Coronary artery (tissue), 2 donors: ENCODE measurements around the gene LAMC3.

Experiments
- DNase-seq: peaks from one replicate; pipeline ENCODE4 v3.0.0-alpha.2; 2017; ENCODE audit warnings: low spot score
- H3K27ac ChIP-seq, 2 donors: fragments of 200-600 bp; sonication (generic); one replicate each; pipeline ENCODE4 v1.5.1; 2016 to 2019
- H3K4me3 ChIP-seq: fragments of 200-600 bp; sonication (generic); 2 replicates; pipeline ENCODE4 v1.5.1; 2016; ENCODE audit warnings: mild to moderate bottlenecking, moderate library complexity
- CTCF ChIP-seq: fragments of 200-600 bp; sonication (generic); IDR thresholded peaks from one replicate; pipeline ENCODE4 v1.5.1; 2019; ENCODE audit warnings: antibody characterized with exemption

Gene LAMC3

GRCh38 chr9:130993303-130994030 is 15.5 kb upstream of the LAMC3 start:
- H3K27ac ChIP-seq: no peak overlapping the region
- no peak for TF ChIP-seq CTCF
- no peak overlapping the region for H3K4me3 ChIP-seq
- no peak for DNase-seq

GRCh38 chr9:130994135-130995085 is 14.6 kb upstream of the LAMC3 start:
- no peak for TF ChIP-seq CTCF
- no peak for DNase-seq
- Histone ChIP-seq H3K4me3 (no peak overlapping the region), H3K27ac (no peak overlapping the region)

- no peak overlapping the region for H3K4me3 ChIP-seq
- TF ChIP-seq CTCF: no peak
- DNase-seq: no peak
- no peak overlapping the region for H3K27ac ChIP-seq
Measured at GRCh38 chr9:130995086-130996011, 13.6 kb upstream of the LAMC3 start.

GRCh38 chr9:130996205-130996604 is 12.8 kb upstream of the LAMC3 start:
- DNase-seq: no peak
- Histone ChIP-seq H3K27ac (no peak overlapping the region), H3K4me3 (no peak overlapping the region)
- no peak for TF ChIP-seq CTCF

- TF ChIP-seq CTCF: no peak
- Histone ChIP-seq H3K4me3 (no peak overlapping the region), H3K27ac (no peak overlapping the region)
- DNase-seq: no peak
Measured at GRCh38 chr9:130996676-130997394, 12.1 kb upstream of the LAMC3 start.

- Histone ChIP-seq H3K27ac (no peak overlapping the region), H3K4me3 (no peak overlapping the region)
- TF ChIP-seq CTCF: no peak
- no peak for DNase-seq
Measured at GRCh38 chr9:130997395-130997684, 11.6 kb upstream of the LAMC3 start.
